Pancreas (tissue), 10 donors: Measurements from ENCODE around the gene ZBTB40. TPM values are rescaled to one million over a fixed set of nuclear protein-coding genes. Genes with fewer than 3 reads are reported as not detected.

ENCODE experiments used
- ATAC-seq, 4 donors: fragments of 200-7000 bp; cut with Tn5 transposase; one replicate each; pipeline versions ENCODE4 v1.8.0 to v1.9.1; 2020; ENCODE audit warnings: mild to moderate bottlenecking in 4 of 4, moderate library complexity in 4 of 4
- DNase-seq, 6 donors: peaks; one replicate each; pipeline ENCODE4 v3.0.0-alpha.2; 2020
- FAIRE-seq: peaks from 2 replicates; lab custom pipeline; 2012; peaks lifted over from hg19 to GRCh38; lab: Jason Lieb, UNC
- H3K27ac ChIP-seq, 4 donors: fragments of 200-600 bp; sonication (generic); 1 replicate in 3 of 4; 2 replicates in 1 of 4; pipeline versions ENCODE4 v1.5.0 to v1.8.0; 2020
- H3K27me3 ChIP-seq, 4 donors: fragments of 200-600 bp; one replicate each; pipeline ENCODE4 v1.8.0; 2021
- H3K36me3 ChIP-seq, 3 donors: fragments of 200-600 bp; sonication (generic) in 1 of 3; one replicate each; pipeline versions ENCODE4 v1.5.0 to v1.8.0; 2020 to 2021
- H3K4me1 ChIP-seq, 3 donors: fragments of 200-600 bp; one replicate each; pipeline ENCODE4 v1.8.0; 2021
- H3K4me3 ChIP-seq, 4 donors: fragments of 200-600 bp; sonication (generic) in 2 of 4; one replicate each; pipeline versions ENCODE4 v1.5.0 to v1.8.0; 2020 to 2021
- H3K9me3 ChIP-seq, 4 donors: fragments of 200-600 bp; one replicate each; pipeline ENCODE4 v1.8.0; 2021
- CTCF ChIP-seq, 4 donors: fragments of 200-600 bp; sonication (generic) in 3 of 4; IDR thresholded peaks; one replicate each; pipeline versions ENCODE4 v1.5.0 to v1.8.0; 2021; ENCODE audit warnings: antibody characterized with exemption in 4 of 4
- WGBS, 2 donors: extraction: QIAGEN DNeasy Blood & Tissue Kit; methylation state at CpG; one replicate each; pipeline ENCODE4 v1.1.7; 2013; 5-methylcytosine and 5-hydroxymethylcytosine counted together
- intact Hi-C, 3 donors: fragments of 100-400 bp; cut with DNase I; formaldehyde crosslinking; loops; one replicate each; pipeline versions ENCODE4 v1.11.1 to v1.14.2; 2022
- polyA plus RNA-seq, 2 donors: library from polyadenylated mRNA; stranded (reverse); fragments of 200-250 nt; gene quantifications; one replicate each; pipeline ENCODE4 v1.2.3, GENCODE V29; 2013
- total RNA-seq, 6 donors: library from RNA; stranded (reverse); fragmentation: NEBNext Ultra II Directional in 4 of 6; extraction: Animal tissue kit (Norgen Biotek cat#: 25700) in 4 of 6; gene quantifications; one replicate each; pipeline versions ENCODE4 v1.2.1 to v1.2.4, GENCODE V29; 2021 to 2023
- donor health status: healthy with polysubstance abuse.
- donor health status: DM: no; HTN: no; CAD: no; lungs with moderate emphysema.
- donor health status: DM: no; HTN: no; CAD: no.
- donor health status: control.
- donor health status: control.
- donor health status: Bipolar disorder and iron deficiency.
- donor health status: DM: yes; HTN: yes; CAD: no.
- donor health status: DM: no; HTN: no; CAD: no.
- donor health status: DM: no; HTN: no; CAD: no.
- donor health status: DM: yes; HTN: yes; CAD: no.

ZBTB40 gene
- total and polyA plus RNA-seq, 8 donors: 6.2 to 16.0 (median 9.4) TPM

GRCh38 chr1:22490309-22490708 lies 38.7 kb downstream of the ZBTB40 start:
- 96 to 100% methylated on average over 2 of the region's 2 CpGs for WGBS, 2 donors
- H3K9me3 ChIP-seq: no peaks in the 10 kb centered on the region
- peaks cover 0 to 7% (median 5%) of the 10 kb centered on the region in 3 donors for H3K4me1 ChIP-seq
- H3K36me3 ChIP-seq: no peaks in the 10 kb centered on the region
- FAIRE-seq: no peak
- H3K27ac ChIP-seq: no peak overlapping the region
- no peak for TF ChIP-seq CTCF (IDR thresholded peaks at IDR 0.05)
- H3K4me3 ChIP-seq: no peak overlapping the region
- DNase-seq: no peak
- no peaks in the 10 kb centered on the region for H3K27me3 ChIP-seq
- intact Hi-C loops: no loop called here
- no peak for ATAC-seq

- H3K4me3 ChIP-seq: no peak overlapping the region
- DNase-seq (no peak), FAIRE-seq (no peak), ATAC-seq (peak in 2 of 4 donors; percentile 23 to 57)
- H3K27ac ChIP-seq: no peak overlapping the region
- intact Hi-C loops: no loop called here
- H3K4me1 ChIP-seq: peaks cover 6 to 12% (median 6%) of the 10 kb centered on the region in 3 donors
- H3K9me3 ChIP-seq: no peaks in the 10 kb centered on the region
- TF ChIP-seq CTCF (IDR thresholded peaks at IDR 0.05): no peak
- 71 to 78% methylated on average over 10 of the region's 10 CpGs for WGBS, 2 donors
- H3K36me3 ChIP-seq: no peaks in the 10 kb centered on the region
- no peaks in the 10 kb centered on the region for H3K27me3 ChIP-seq
Observed at GRCh38 chr1:22491995-22492715, 40.5 kb downstream of the ZBTB40 start.

GRCh38 chr1:22494144-22494543 lies 42.5 kb downstream of the ZBTB40 start:
- peak in 1 of 4 donors; percentile 31 for ATAC-seq
- WGBS, 2 donors: 83 to 86% methylated on average over 2 of the region's 2 CpGs
- Histone ChIP-seq H3K9me3 (no peaks in the 10 kb centered on the region), H3K27me3 (no peaks in the 10 kb centered on the region), H3K36me3 (no peaks in the 10 kb centered on the region), H3K4me3 (no peak overlapping the region), H3K27ac (no peak overlapping the region), H3K4me1 (peaks cover 8 to 19% (median 12%) of the 10 kb centered on the region in 3 donors)
- no peak for TF ChIP-seq CTCF (IDR thresholded peaks at IDR 0.05)
- intact Hi-C loops: no loop called here
- DNase-seq: no peak
- no peak for FAIRE-seq

GRCh38 chr1:22494943-22495579 lies 43.4 kb downstream of the ZBTB40 start:
- no peak overlapping the region for H3K4me3 ChIP-seq
- no peaks in the 10 kb centered on the region for H3K27me3 ChIP-seq
- H3K9me3 ChIP-seq: no peaks in the 10 kb centered on the region
- no peak for TF ChIP-seq CTCF (IDR thresholded peaks at IDR 0.05)
- no peak for DNase-seq
- intact Hi-C loops: no loop called here
- H3K27ac ChIP-seq: no peak overlapping the region
- 70 to 72% methylated on average over 6 of the region's 6 CpGs for WGBS, 2 donors
- no peak for FAIRE-seq
- ATAC-seq: no peak
- no peaks in the 10 kb centered on the region for H3K36me3 ChIP-seq
- peaks cover 14 to 27% (median 17%) of the 10 kb centered on the region in 3 donors for H3K4me1 ChIP-seq
